Measurements from ENCODE around the gene MOV10L1.

DNA sequence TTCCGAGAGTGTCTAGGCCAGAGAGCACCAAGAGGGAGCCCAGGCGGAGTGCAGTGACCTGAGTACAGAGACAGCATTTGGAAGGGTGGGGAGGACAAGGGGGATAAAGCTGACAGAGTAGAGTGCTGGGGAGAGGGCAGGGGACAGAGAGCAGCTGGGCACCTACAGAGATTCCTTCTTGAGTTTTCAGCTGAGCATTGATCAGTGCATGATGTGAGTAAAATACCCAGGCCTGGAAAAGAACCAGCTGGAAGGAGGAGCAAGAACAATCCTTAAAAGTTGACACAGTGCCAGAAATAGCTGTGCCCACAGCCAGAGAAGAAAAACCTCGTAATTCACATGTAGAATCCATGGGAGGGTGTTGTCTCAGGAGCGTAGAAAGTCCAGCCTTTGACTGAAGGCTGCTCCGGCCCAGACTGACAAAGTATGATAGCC, 46.8 kb downstream of the MOV10L1 start:
- TF ChIP-seq, protein P1, sequence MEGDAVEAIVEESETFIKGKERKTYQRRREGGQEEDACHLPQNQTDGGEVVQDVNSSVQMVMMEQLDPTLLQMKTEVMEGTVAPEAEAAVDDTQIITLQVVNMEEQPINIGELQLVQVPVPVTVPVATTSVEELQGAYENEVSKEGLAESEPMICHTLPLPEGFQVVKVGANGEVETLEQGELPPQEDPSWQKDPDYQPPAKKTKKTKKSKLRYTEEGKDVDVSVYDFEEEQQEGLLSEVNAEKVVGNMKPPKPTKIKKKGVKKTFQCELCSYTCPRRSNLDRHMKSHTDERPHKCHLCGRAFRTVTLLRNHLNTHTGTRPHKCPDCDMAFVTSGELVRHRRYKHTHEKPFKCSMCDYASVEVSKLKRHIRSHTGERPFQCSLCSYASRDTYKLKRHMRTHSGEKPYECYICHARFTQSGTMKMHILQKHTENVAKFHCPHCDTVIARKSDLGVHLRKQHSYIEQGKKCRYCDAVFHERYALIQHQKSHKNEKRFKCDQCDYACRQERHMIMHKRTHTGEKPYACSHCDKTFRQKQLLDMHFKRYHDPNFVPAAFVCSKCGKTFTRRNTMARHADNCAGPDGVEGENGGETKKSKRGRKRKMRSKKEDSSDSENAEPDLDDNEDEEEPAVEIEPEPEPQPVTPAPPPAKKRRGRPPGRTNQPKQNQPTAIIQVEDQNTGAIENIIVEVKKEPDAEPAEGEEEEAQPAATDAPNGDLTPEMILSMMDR (IDR thresholded peaks at IDR 0.05) = no peak
- TF ChIP-seq POLR2A (IDR thresholded peaks at IDR 0.05; ENCODE audit: low read depth) (no peak), POLR2AphosphoS5 (IDR thresholded peaks at IDR 0.05) (no peak), EP300 (IDR thresholded peaks at IDR 0.05) (no peak)

Data from esophagus muscularis mucosa (tissue), 4 donors.